GM10847 (cell line): ENCODE measurements around the gene PLPPR1.

Source experiments
- POLR2A ChIP-seq: IDR thresholded peaks from 2 replicates; pipeline ENCODE4 v1.6.1; 2011; ENCODE audit not compliant: insufficient read length; ENCODE audit errors: extremely low read depth

PLPPR1 gene

GRCh38 chr9:101271102-101271501, 242.6 kb downstream of the PLPPR1 start:
- no peak for TF ChIP-seq POLR2A

- TF ChIP-seq POLR2A = no peak
These were observed 246.6 kb downstream of the PLPPR1 start for GRCh38 chr9:101274971-101275768.

- TF ChIP-seq POLR2A = no peak
These were observed 247.3 kb downstream of the PLPPR1 start for GRCh38 chr9:101275769-101276250.

GRCh38 chr9:101299901-101300300, 271.4 kb downstream of the PLPPR1 start:
- no peak for TF ChIP-seq POLR2A

- no peak for TF ChIP-seq POLR2A
These were observed 278.5 kb downstream of the PLPPR1 start for GRCh38 chr9:101307051-101307450.

GRCh38 chr9:101307524-101308213, 279.1 kb downstream of the PLPPR1 start:
- TF ChIP-seq POLR2A = no peak

- no peak for TF ChIP-seq POLR2A
These were observed 280.6 kb downstream of the PLPPR1 start for GRCh38 chr9:101309139-101309538.

GRCh38 chr9:101311191-101311590, 282.7 kb downstream of the PLPPR1 start:
- no peak for TF ChIP-seq POLR2A

GRCh38 chr9:101311758-101312420, 283.4 kb downstream of the PLPPR1 start:
- no peak for TF ChIP-seq POLR2A

- no peak for TF ChIP-seq POLR2A
These were observed 284.1 kb downstream of the PLPPR1 start for GRCh38 chr9:101312661-101313060.

- TF ChIP-seq POLR2A = no peak
These were observed 286.6 kb downstream of the PLPPR1 start for GRCh38 chr9:101315112-101315450.

- no peak for TF ChIP-seq POLR2A
These were observed 289.2 kb downstream of the PLPPR1 start for GRCh38 chr9:101317735-101318134.

- no peak for TF ChIP-seq POLR2A
These were observed 294.6 kb downstream of the PLPPR1 start for GRCh38 chr9:101323129-101323528.

GRCh38 chr9:101324245-101324804, 295.8 kb downstream of the PLPPR1 start:
- no peak for TF ChIP-seq POLR2A

GRCh38 chr9:101325053-101325452, 296.5 kb downstream of the PLPPR1 start:
- no peak for TF ChIP-seq POLR2A

- no peak for TF ChIP-seq POLR2A
These were observed 297.5 kb downstream of the PLPPR1 start for GRCh38 chr9:101326035-101326434.
